ENCODE results near the gene PEMT. TPM values are rescaled to one million over a fixed set of nuclear protein-coding genes. Genes with fewer than 3 reads are reported as not detected.

The PEMT gene
- total and polyA plus RNA-seq, 2 of the 4 experiments (the other 2 are of a cell fraction): 23.3 to 49.5 TPM

DNA sequence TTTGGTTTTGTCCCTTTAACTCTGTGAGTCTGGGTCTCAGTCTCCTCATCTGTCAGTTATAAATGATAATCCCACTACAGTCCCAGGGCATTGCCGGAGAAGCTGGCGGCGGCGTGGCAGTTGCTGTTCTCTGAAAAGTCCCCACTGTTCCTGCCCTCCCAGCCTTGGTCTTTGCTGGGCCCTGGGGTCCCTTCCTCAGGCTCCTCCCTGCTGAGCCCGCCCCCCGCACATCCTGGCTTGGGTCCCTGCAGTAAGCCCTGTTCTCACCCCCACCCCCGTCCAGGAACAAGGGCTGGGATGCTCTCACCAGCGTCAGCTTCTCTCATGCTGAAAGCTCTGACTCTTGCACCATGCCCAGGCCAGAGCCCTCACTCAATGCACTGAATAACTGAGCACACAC, 35.3 kb upstream of the PEMT start:
- H3K23ac ChIP-seq (ENCODE audit: low read depth, low read length): no peak overlapping the region
- in situ Hi-C loops (cut with MboI; ENCODE audit: low sequenced_read_pairs) (loop anchor here (25.0 kb wide), 1 partner anchor 615 kb away; no protein-coding TSS in a partner anchor), dilution Hi-C loops (cut with HindIII; ENCODE audit: low sequenced_read_pairs, unreplicated experiment) (no loop called here), intact Hi-C loops (cut with micrococcal nuclease) (no loop called here)
- H3K9ac ChIP-seq (ENCODE audit: low read depth, low read length): no peak overlapping the region
- no peak overlapping the region for H3K4me3 ChIP-seq (ENCODE audit: insufficient read depth, low read depth, low read length)
- no peaks in the 10 kb centered on the region for H3K9me1 ChIP-seq (ENCODE audit: insufficient read depth, low read length)
- H2BK120ac ChIP-seq (ENCODE audit: low read depth, low read length): no peak overlapping the region
- no peak overlapping the region for H3K4me2 ChIP-seq (ENCODE audit: low read depth, low read length)
- DNase-seq (no peak), ATAC-seq (ENCODE audit: low read depth) (no peak)
- H4K91ac ChIP-seq (ENCODE audit: insufficient read depth, low read depth, low read length): no peak overlapping the region
- BruUV-seq (replicated peaks): no TSS peak
- no peak overlapping the region for H4K8ac ChIP-seq (ENCODE audit: low read depth in 2 of 2, low read length in 2 of 2)
- ChIA-PET CTCF (no interaction called here), POLR2A (ENCODE audit: unreplicated experiment) (no interaction called here)
- peaks cover 7% of the 10 kb centered on the region for H3K27me3 ChIP-seq (ENCODE audit: control insufficient read depth, insufficient read depth, low read length)
- H3K56ac ChIP-seq (ENCODE audit: extremely low read depth, insufficient read depth, low read length): no peak overlapping the region
- H2BK5ac ChIP-seq (ENCODE audit: low read depth, low read length, poor library complexity, severe bottlenecking): no peak overlapping the region
- H3K79me1 ChIP-seq (ENCODE audit: low read depth in 1 of 2, low read length in 2 of 2): no peaks in the 10 kb centered on the region
- no peaks in the 10 kb centered on the region for H4K20me1 ChIP-seq (ENCODE audit: insufficient read depth, low read length)
- TF ChIP-seq RFX5 (IDR thresholded peaks at IDR 0.05; ENCODE audit: low read depth, low read length): no peak
- no peak for TF ChIP-seq CTCF (conservative IDR thresholded peaks at IDR 0.05; ENCODE audit: low read depth, low read length)
- no peak for TF ChIP-seq BHLHE40 (IDR thresholded peaks at IDR 0.05; ENCODE audit: low read depth, low read length)
- no peak for TF ChIP-seq RAD21 (IDR thresholded peaks at IDR 0.05; ENCODE audit: low read length)
- TF ChIP-seq, protein P1, sequence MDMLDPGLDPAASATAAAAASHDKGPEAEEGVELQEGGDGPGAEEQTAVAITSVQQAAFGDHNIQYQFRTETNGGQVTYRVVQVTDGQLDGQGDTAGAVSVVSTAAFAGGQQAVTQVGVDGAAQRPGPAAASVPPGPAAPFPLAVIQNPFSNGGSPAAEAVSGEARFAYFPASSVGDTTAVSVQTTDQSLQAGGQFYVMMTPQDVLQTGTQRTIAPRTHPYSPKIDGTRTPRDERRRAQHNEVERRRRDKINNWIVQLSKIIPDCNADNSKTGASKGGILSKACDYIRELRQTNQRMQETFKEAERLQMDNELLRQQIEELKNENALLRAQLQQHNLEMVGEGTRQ (IDR thresholded peaks at IDR 0.05; ENCODE audit: low read depth, low read length): no peak
- TF ChIP-seq MXI1 (IDR thresholded peaks at IDR 0.05; ENCODE audit: borderline replicate concordance, low read depth, low read length): no peak
- no peak for TF ChIP-seq NFE2L2 (IDR thresholded peaks at IDR 0.05; ENCODE audit: low read depth, low read length)
- TF ChIP-seq SMC3 (IDR thresholded peaks at IDR 0.05; ENCODE audit: low read depth, low read length): no peak
- TF ChIP-seq MAZ (IDR thresholded peaks at IDR 0.05; ENCODE audit: borderline replicate concordance, low read depth, low read length): no peak
- TF ChIP-seq MAFK (IDR thresholded peaks at IDR 0.05; ENCODE audit: low read depth, low read length): no peak
- no peak for TF ChIP-seq ELK1 (IDR thresholded peaks at IDR 0.05; ENCODE audit: borderline replicate concordance, low read depth, low read length)
- TF ChIP-seq CHD1 (IDR thresholded peaks at IDR 0.05; ENCODE audit: low read depth, low read length): no peak
- TF ChIP-seq CEBPB (IDR thresholded peaks at IDR 0.05; ENCODE audit: low read depth, low read length): no peak
- no peak for TF ChIP-seq RCOR1 (IDR thresholded peaks at IDR 0.05; ENCODE audit: insufficient replicate concordance, low read length)
- TF ChIP-seq FOS (IDR thresholded peaks at IDR 0.05; ENCODE audit: low read depth, low read length): no peak
- H3K14ac ChIP-seq (replicated peaks; ENCODE audit: low read depth, low read length): no peak overlapping the region
- H2BK20ac ChIP-seq (ENCODE audit: low read depth, low read length): no peak overlapping the region
- H4K5ac ChIP-seq (ENCODE audit: low read depth, low read length): no peak overlapping the region
- H3K9me3 ChIP-seq (ENCODE audit: control insufficient read depth, insufficient read depth, low read length): no peaks in the 10 kb centered on the region
- no peak overlapping the region for H2AK9ac ChIP-seq (replicated peaks; ENCODE audit: low read depth, low read length, poor library complexity)
- H3K4me1 ChIP-seq (ENCODE audit: control insufficient read depth, insufficient read depth, low read length): no peaks in the 10 kb centered on the region
- WGBS, 2 experiments (ENCODE audit: extremely low coverage in 2 of 2, insufficient read length in 1 of 2): 20% methylated on average over 4 of the region's 8 CpGs; no CpG with 5 or more reads in 1 of the 2 experiments
- H3K36me3 ChIP-seq (ENCODE audit: control insufficient read depth, insufficient read depth, low read length): no peaks in the 10 kb centered on the region
- H2BK15ac ChIP-seq (ENCODE audit: low read depth, low read length): no peak overlapping the region
- H2AK5ac ChIP-seq (ENCODE audit: low read depth, low read length): no peak overlapping the region
- H2AFZ ChIP-seq (replicated peaks; ENCODE audit: low read length, poor library complexity): peak overlapping the region; percentile 32
- H3K4ac ChIP-seq (ENCODE audit: low read depth, low read length): no peak overlapping the region
- H3K27ac ChIP-seq (ENCODE audit: insufficient read depth, low read length): no peak overlapping the region
- H3K18ac ChIP-seq (ENCODE audit: low read depth, low read length): no peak overlapping the region

All from IMR-90 (cell line).